ENCODE data around the gene ANAPC16.

DNA sequence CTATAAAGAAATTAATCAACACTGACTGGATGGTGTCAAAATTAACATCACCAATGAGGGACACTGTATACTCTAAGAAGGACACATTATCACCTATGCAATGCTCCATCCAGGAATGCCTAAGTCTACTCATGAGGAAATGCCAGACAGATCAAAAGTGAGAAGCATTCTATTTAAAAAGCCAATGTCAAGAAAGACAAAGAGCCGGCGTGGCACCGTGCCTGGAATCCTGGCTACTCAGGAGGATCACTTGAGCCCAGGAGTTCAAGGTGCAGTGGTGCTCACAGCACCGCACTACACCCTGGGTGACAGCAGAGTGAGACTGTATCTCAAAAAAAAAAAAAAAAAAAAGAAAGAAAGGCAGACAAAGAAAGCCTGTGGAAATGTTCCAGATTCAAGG lies 45.5 kb upstream of the ANAPC16 start:
- no peak for TF ChIP-seq POLR2AphosphoS5 (IDR thresholded peaks at IDR 0.05; ENCODE audit: borderline replicate concordance, low read depth, low read length)
- TF ChIP-seq EZH2 (IDR thresholded peaks at IDR 0.05) = no peak

Measured in SK-N-MC (cell line).